Activated CD4-positive, alpha-beta T cell treated with anti-CD3 and anti-CD28 coated beads, Interleukin-2, Interleukin-4, amounts not matched to agents 100 ng/mL and 50 ng/mL, durations not matched to agents 16 hours and 8 hours (primary cell): ENCODE results near the gene SUSD5.
A peak's percentile ranks its signal among the peaks of the same experiment; 100 is the strongest.
"Not testable (repeated sequence)": the region's sequence is repeated elsewhere in the genome, so short reads cannot be mapped to it uniquely, and the experiment has no call there.

Experiments
- DNase-seq: peaks from one replicate; pipeline ENCODE4 v3.0.0-alpha.2; 2020; ENCODE audit warnings: low spot score

Gene SUSD5

GRCh38 chr3:33194303-33194702 lies 24.3 kb downstream of the SUSD5 start:
- no peak for DNase-seq

- DNase-seq = no peak
Observed at GRCh38 chr3:33187368-33187634, 31.3 kb downstream of the SUSD5 start.

GRCh38 chr3:33186524-33187367 lies 31.9 kb downstream of the SUSD5 start:
- DNase-seq = no peak

- no peak for DNase-seq
Observed at GRCh38 chr3:33184863-33185262, 33.7 kb downstream of the SUSD5 start.

- not testable (repeated sequence) for DNase-seq
Observed at GRCh38 chr3:33181641-33182040, 37.0 kb downstream of the SUSD5 start.

- DNase-seq = no peak
Observed at GRCh38 chr3:33181229-33181628, 37.4 kb downstream of the SUSD5 start.

GRCh38 chr3:33179132-33179531 lies 39.5 kb downstream of the SUSD5 start:
- DNase-seq = no peak

- no peak for DNase-seq
Observed at GRCh38 chr3:33174711-33175414, 43.7 kb downstream of the SUSD5 start.

- no peak for DNase-seq
Observed at GRCh38 chr3:33174095-33174494, 44.5 kb downstream of the SUSD5 start.

- DNase-seq = no peak
Observed at GRCh38 chr3:33173672-33174071, 44.9 kb downstream of the SUSD5 start.

- no peak for DNase-seq
Observed at GRCh38 chr3:33173103-33173502, 45.5 kb downstream of the SUSD5 start.

- DNase-seq = peak; percentile 12
Observed at GRCh38 chr3:33171580-33171979, 47.0 kb downstream of the SUSD5 start.

GRCh38 chr3:33170531-33170930 lies 48.1 kb downstream of the SUSD5 start:
- DNase-seq = no peak

GRCh38 chr3:33167716-33168336 lies 50.8 kb downstream of the SUSD5 start:
- DNase-seq = no peak

- DNase-seq = no peak
Observed at GRCh38 chr3:33167284-33167683, 51.3 kb downstream of the SUSD5 start.

GRCh38 chr3:33166095-33166494 lies 52.5 kb downstream of the SUSD5 start:
- no peak for DNase-seq

GRCh38 chr3:33165372-33165771 lies 53.2 kb downstream of the SUSD5 start:
- DNase-seq = no peak

GRCh38 chr3:33162621-33163020 lies 56.0 kb downstream of the SUSD5 start:
- DNase-seq = not testable (repeated sequence)

- no peak for DNase-seq
Observed at GRCh38 chr3:33159981-33160380, 58.6 kb downstream of the SUSD5 start.

GRCh38 chr3:33159234-33159633 lies 59.4 kb downstream of the SUSD5 start:
- no peak for DNase-seq

- DNase-seq = no peak
Observed at GRCh38 chr3:33155301-33155700, 63.3 kb downstream of the SUSD5 start.

- DNase-seq = no peak
Observed at GRCh38 chr3:33153782-33154181, 64.8 kb downstream of the SUSD5 start.
